Naive B cell (primary cell): Measurements from ENCODE around the gene VTI1B. TPM values are rescaled to one million over a fixed set of nuclear protein-coding genes. Genes with fewer than 3 reads are reported as not detected.
A peak's percentile ranks its signal among the peaks of the same experiment; 100 is the strongest.
"Not testable (repeated sequence)": the region's sequence is repeated elsewhere in the genome, so short reads cannot be mapped to it uniquely, and the experiment has no call there.

Experiments used
- ATAC-seq, 2 donors: fragments of 150-1000 bp; cut with Tn5 transposase; 2 replicates each; pipeline ENCODE4 v1.10.0; 2021; ENCODE audit warnings: low read depth in 2 of 2, mild to moderate bottlenecking in 2 of 2, moderate library complexity in 2 of 2
- DNase-seq: peaks from one replicate; pipeline ENCODE4 v3.0.0; 2022
- H3K27ac Mint-ChIP-seq, 6 donors: one replicate each; pipeline ENCODE4 v1.8.0; 2020 to 2022; ENCODE audit warnings: mild to moderate bottlenecking in 6 of 6, mixed read lengths in 6 of 6, moderate library complexity in 5 of 6, inconsistent platforms in 2 of 6
- H3K27me3 Mint-ChIP-seq, 3 donors: one replicate each; pipeline ENCODE4 v1.8.0; 2021 to 2022; ENCODE audit warnings: mixed read lengths in 3 of 3, mild to moderate bottlenecking in 1 of 3
- H3K36me3 Mint-ChIP-seq, 2 donors: one replicate each; pipeline ENCODE4 v1.8.0; 2020 to 2022; ENCODE audit warnings: mixed read lengths in 2 of 2, inconsistent platforms in 1 of 2, mild to moderate bottlenecking in 1 of 2
- H3K4me1 Mint-ChIP-seq, 3 donors: one replicate each; pipeline ENCODE4 v1.8.0; 2020 to 2022; ENCODE audit warnings: mixed read lengths in 3 of 3, inconsistent platforms in 1 of 3, mild to moderate bottlenecking in 1 of 3, moderate library complexity in 1 of 3
- H3K4me3 Mint-ChIP-seq, 8 donors: one replicate each; pipeline ENCODE4 v1.8.0; 2020 to 2022; ENCODE audit warnings: mild to moderate bottlenecking in 8 of 8, mixed read lengths in 8 of 8, moderate library complexity in 8 of 8, inconsistent platforms in 2 of 8
- H3K9me3 Mint-ChIP-seq, 7 donors: one replicate each; pipeline ENCODE4 v1.8.0; 2020 to 2022; ENCODE audit warnings: mixed read lengths in 7 of 7, mild to moderate bottlenecking in 5 of 7, inconsistent platforms in 2 of 7, moderate library complexity in 1 of 7
- polyA plus RNA-seq, 6 donors: library from polyadenylated mRNA; unstranded; fragments of 300-500 nt; fragmentation: Illumina TruSeq; gene quantifications; one replicate each; pipeline ENCODE4 v1.2.3, GENCODE V29; 2021; ENCODE audit warnings: low read depth in 6 of 6

Gene VTI1B
- polyA plus RNA-seq, 6 donors from 2014 or later = 55.8 to 84.7 (median 61.4) TPM

DNA sequence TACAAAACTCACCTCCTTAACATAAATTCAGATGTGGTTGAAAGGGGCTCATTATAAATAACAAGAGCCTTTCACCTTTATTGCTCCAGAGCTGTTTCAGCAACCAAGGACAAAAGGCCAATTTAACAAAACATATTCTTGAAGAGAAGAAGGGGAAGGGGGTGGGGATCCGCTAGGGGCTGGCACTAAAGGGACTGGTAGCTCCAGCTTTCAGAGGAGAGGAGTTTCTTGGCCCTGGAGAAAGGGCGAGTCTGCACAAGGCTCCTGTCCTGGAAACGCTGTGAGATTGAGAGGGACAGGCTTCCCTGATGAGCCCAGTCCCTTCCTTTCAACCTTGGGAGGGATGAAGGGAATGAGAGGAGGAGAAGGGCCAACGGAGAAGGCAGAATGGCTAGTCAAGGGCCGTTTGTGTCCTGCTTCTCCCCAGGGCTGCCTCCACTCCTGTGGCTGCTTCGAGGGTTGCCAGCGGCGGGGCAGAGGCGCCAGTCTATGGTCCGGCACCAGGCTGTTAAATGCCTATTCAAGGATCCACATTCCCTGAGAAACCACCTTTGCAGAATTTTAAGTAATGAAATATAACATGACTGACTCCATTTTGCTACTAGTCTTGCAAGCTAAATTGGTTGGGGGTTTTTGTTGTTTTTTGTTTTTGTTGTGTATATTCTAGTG lies 64.7 kb downstream of the VTI1B start:
- Mint-ChIP-seq H3K4me3 (no peak overlapping the region), H3K27ac (peak overlapping the region in 1 of 6 donors; percentile 38), H3K4me1 (no peaks in the 10 kb centered on the region), H3K9me3 (no peaks in the 10 kb centered on the region), H3K27me3 (peaks cover 0 to 9% (median 0%) of the 10 kb centered on the region in 3 donors), H3K36me3 (no peaks in the 10 kb centered on the region)
- DNase-seq = no peak
- no peak for ATAC-seq

DNA sequence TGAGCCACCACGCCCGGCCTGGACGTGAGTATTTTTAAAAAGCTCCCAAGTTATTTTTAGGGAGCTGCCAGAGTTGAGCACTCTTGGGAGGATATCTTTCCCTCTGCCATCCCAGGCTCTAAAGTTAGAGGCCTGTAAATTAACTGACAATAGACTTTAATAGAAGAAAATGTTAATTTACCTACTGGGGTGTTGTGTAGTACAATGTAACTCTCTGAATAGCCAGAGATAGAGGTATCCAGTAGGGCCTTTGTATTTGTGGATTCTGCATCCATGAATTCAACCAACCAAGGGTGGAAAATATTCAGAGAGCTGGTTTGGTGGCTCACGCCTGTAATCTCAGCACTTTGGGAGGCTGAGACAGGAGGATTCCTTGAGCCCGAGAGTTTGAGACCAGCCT lies 66.8 kb downstream of the VTI1B start:
- Mint-ChIP-seq H3K9me3 (peaks cover 0 to 2% (median 0%) of the 10 kb centered on the region in 7 donors), H3K36me3 (no peaks in the 10 kb centered on the region), H3K27ac (no peak overlapping the region), H3K4me3 (no peak overlapping the region), H3K27me3 (peaks cover 0 to 9% (median 0%) of the 10 kb centered on the region in 3 donors), H3K4me1 (peaks cover 9 to 16% (median 13%) of the 10 kb centered on the region in 3 donors)
- ATAC-seq (no peak), DNase-seq (no peak)

- peak; percentile 67 for DNase-seq
- peak; percentile 72 to 77 for ATAC-seq
- Mint-ChIP-seq H3K4me3 (peak overlapping the region; percentile 61 to 84 (median 76)), H3K27me3 (no peaks in the 10 kb centered on the region), H3K4me1 (peaks cover 32 to 52% (median 49%) of the 10 kb centered on the region in 3 donors), H3K36me3 (no peaks in the 10 kb centered on the region), H3K27ac (peak overlapping the region; percentile 85 to 97 (median 93)), H3K9me3 (peaks cover 0 to 3% (median 0%) of the 10 kb centered on the region in 7 donors)
Observed at GRCh38 chr14:67602995-67603545, 71.4 kb downstream of the VTI1B start.

GRCh38 chr14:67602076-67602475 lies 72.4 kb downstream of the VTI1B start:
- Mint-ChIP-seq H3K36me3 (no peaks in the 10 kb centered on the region), H3K27me3 (no peaks in the 10 kb centered on the region), H3K4me1 (peaks cover 34 to 60% (median 59%) of the 10 kb centered on the region in 3 donors), H3K9me3 (peaks cover 0 to 3% (median 0%) of the 10 kb centered on the region in 7 donors), H3K27ac (peak overlapping the region; percentile 70 to 98 (median 96)), H3K4me3 (peak overlapping the region; percentile 15 to 98 (median 52))
- DNase-seq (no peak), ATAC-seq (peak in 1 of 2 donors; percentile 9)

- not testable (repeated sequence) for H3K9me3 Mint-ChIP-seq, H3K27me3 Mint-ChIP-seq, DNase-seq, H3K36me3 Mint-ChIP-seq
- peak overlapping the region; percentile 90 to 99 (median 97) for H3K27ac Mint-ChIP-seq
- peak overlapping the region; percentile 95 to 98 (median 96) for H3K4me3 Mint-ChIP-seq
- H3K4me1 Mint-ChIP-seq = peaks cover 40 to 66% (median 63%) of the 10 kb centered on the region in 3 donors
- peak; percentile 0 to 1 for ATAC-seq
Observed at GRCh38 chr14:67600562-67600974, 73.9 kb downstream of the VTI1B start.

GRCh38 chr14:67599698-67600561 lies 74.5 kb downstream of the VTI1B start, which contains the start of gene PIGH:
Gene PIGH, minus strand, starts transcription at chr14:67600268. Its CDS starts 65 bp downstream, at chr14:67600203.
- H3K4me1 Mint-ChIP-seq = peaks cover 40 to 68% (median 66%) of the 10 kb centered on the region in 3 donors
- H3K9me3 Mint-ChIP-seq = peaks cover 0 to 3% (median 0%) of the 10 kb centered on the region in 7 donors
- H3K36me3 Mint-ChIP-seq = no peaks in the 10 kb centered on the region
- no peaks in the 10 kb centered on the region for H3K27me3 Mint-ChIP-seq
- H3K27ac Mint-ChIP-seq = peak within 1 kb of the TSS; percentile 93 to 99 (median 98)
- ATAC-seq (peak; percentile 85 to 86), DNase-seq (peak; percentile 95)
- H3K4me3 Mint-ChIP-seq = peak within 1 kb of the TSS; percentile 95 to 98 (median 96)

Other genes with a start within 250 kb of the VTI1B start
- 10 to 100 TPM in 2 of 6 donors, 1 to 10 TPM in 4; 5.5 to 15.8 (median 8.7) TPM for gene TMEM229B, start 185.9 kb downstream of the VTI1B start, polyA plus RNA-seq
- gene PLEKHH1, start 141.3 kb downstream of the VTI1B start, polyA plus RNA-seq = under 1 TPM in 2 of 6 donors, not detected in 4; 0.13 to 0.28 TPM
- gene PIGH, start 74.4 kb downstream of the VTI1B start, polyA plus RNA-seq = 10 to 100 TPM; 26.2 to 48.4 (median 38.6) TPM
- 1 to 10 TPM in 3 of 6 donors, under 1 TPM in 2, not detected in 1; 0.70 to 1.4 (median 1.1) TPM for gene ARG2, start 54.7 kb downstream of the VTI1B start, polyA plus RNA-seq
- gene RDH11, start 21.1 kb upstream of the VTI1B start, polyA plus RNA-seq = 100 to 1,000 TPM in 1 of 6 donors, 10 to 100 TPM in 5; 47.2 to 107 (median 56.9) TPM
- not detected for gene RDH12, start 27.3 kb upstream of the VTI1B start, polyA plus RNA-seq
- 1 to 10 TPM in 5 of 6 donors, under 1 TPM in 1; 0.09 to 6.2 (median 2.7) TPM for gene ZFYVE26, start 142.0 kb upstream of the VTI1B start, polyA plus RNA-seq
- gene RAD51B, start 145.1 kb upstream of the VTI1B start, polyA plus RNA-seq = 10 to 100 TPM; 27.4 to 37.2 (median 31.8) TPM